HCT116 (cell line): ENCODE results near the gene FBXO15. TPM values are rescaled to one million over a fixed set of nuclear protein-coding genes. Genes with fewer than 3 reads are reported as not detected.

Source experiments
- ATAC-seq: fragments of 200-7000 bp; cut with Tn5 transposase; 2 replicates; pipeline ENCODE4 v1.9.1; 2020; ENCODE audit warnings: mild to moderate bottlenecking, moderate library complexity
- BruUV-seq: library from RNA; stranded (reverse); fragments of 400-500 nt; replicated peaks from 2 replicates; lab custom pipeline; 2021; lab: Mats Ljungman, UMichigan
- CTCF ChIA-PET: fragments of 300-600 bp; sonication (Branson Sonifier 250); formaldehyde crosslinking; loops from one replicate; lab custom pipeline; 2021; ENCODE audit warnings: antibody characterized with exemption; lab: Charles Lee
- POLR2A ChIA-PET: fragments of 300-600, 350-600 bp; sonication (Branson Sonifier 250); formaldehyde crosslinking; loops from one replicate; lab custom pipeline; 2021; ENCODE audit warnings: antibody characterized with exemption; lab: Charles Lee
- RAD21 ChIA-PET, 2 experiments: fragments of 300-600 bp; sonication (Branson Sonifier 250); formaldehyde crosslinking; loops; one replicate each; lab custom pipeline; 2023; ENCODE audit warnings: low total read pairs in 2 of 2; ENCODE audit not compliant: uncharacterized antibody in 2 of 2, unreplicated experiment in 2 of 2, low non-redundant PET in 1 of 2; lab: Charles Lee
- DNase-seq: peaks from one replicate; pipeline ENCODE4 v3.0.0-alpha.2; 2010; ENCODE audit warnings: low read depth, low spot score
- H2AFZ ChIP-seq: fragments of 200-600 bp; shearing (Covaris generic), sonication (generic); 2 replicates; pipeline ENCODE4 v1.6.1; 2017; ENCODE audit warnings: low read depth, mixed run types, mixed read lengths, antibody characterized with exemption, low read length; ENCODE audit not compliant: poor library complexity, severe bottlenecking
- H3K27ac ChIP-seq: 2 replicates; pipeline ENCODE4 v1.5.1; 2012; ENCODE audit warnings: low read depth, low read length
- H3K27me3 ChIP-seq: fragments of 200-600 bp; sonication (generic); 2 replicates; pipeline ENCODE4 v1.6.1; 2016; ENCODE audit warnings: mixed run types, low read length, mixed read lengths; ENCODE audit not compliant: insufficient read depth
- H3K36me3 ChIP-seq, 2 experiments: fragments of 200-500 bp in 1 of 2; fragments of 200-600 bp in 1 of 2; sonication (Bioruptor generic) in 1 of 2; sonication (generic) in 1 of 2; 2 replicates each; pipeline versions ENCODE4 v1.5.1 to v1.6.1; 2014 to 2016; ENCODE audit warnings: low read length in 2 of 2, inconsistent platforms in 1 of 2, mixed read lengths in 1 of 2, mixed run types in 1 of 2; ENCODE audit not compliant: insufficient read depth in 2 of 2, control insufficient read depth in 1 of 2
- H3K4me1 ChIP-seq, 2 experiments: fragments of 200-600 bp in 1 of 2; sonication (generic) in 1 of 2; 2 replicates each; pipeline versions ENCODE4 v1.5.1 to v1.6.1; 2012 to 2017; ENCODE audit warnings: low read length in 2 of 2, inconsistent platforms in 1 of 2, mild to moderate bottlenecking in 1 of 2, mixed read lengths in 1 of 2, mixed run types in 1 of 2, moderate library complexity in 1 of 2; ENCODE audit not compliant: insufficient read depth in 2 of 2, control insufficient read depth in 1 of 2
- H3K4me2 ChIP-seq: fragments of 200-600 bp; sonication (generic); 2 replicates; pipeline ENCODE4 v1.6.1; 2017; ENCODE audit warnings: mixed run types, low read length, mixed read lengths
- H3K4me3 ChIP-seq, 2 experiments: fragments of 200-600 bp in 1 of 2; sonication (generic) in 1 of 2; replicated peaks in 1 of 2; 2 replicates each; pipeline ENCODE4 v1.5.1; 2011 to 2016; ENCODE audit warnings: low read length in 2 of 2, control low read depth in 1 of 2, low read depth in 1 of 2, mild to moderate bottlenecking in 1 of 2, mixed read lengths in 1 of 2, mixed run types in 1 of 2
- H3K79me2 ChIP-seq: fragments of 200-600 bp; sonication (generic); 2 replicates; pipeline ENCODE4 v1.6.1; 2017; ENCODE audit warnings: mild to moderate bottlenecking, mixed run types, low read length, moderate library complexity, mixed read lengths; ENCODE audit not compliant: insufficient read depth
- H3K9ac ChIP-seq: fragments of 200-600 bp; sonication (generic); 2 replicates; pipeline ENCODE4 v1.6.1; 2016; ENCODE audit warnings: low read length, mixed read lengths
- H3K9me2 ChIP-seq: fragments of 200-600 bp; sonication (generic), shearing (Covaris generic); 2 replicates; pipeline ENCODE4 v1.6.1; 2017; ENCODE audit warnings: mixed run types, mild to moderate bottlenecking, moderate library complexity; ENCODE audit not compliant: insufficient read depth
- H3K9me3 ChIP-seq, 2 experiments: fragments of 200-500 bp in 1 of 2; fragments of 200-600 bp in 1 of 2; sonication (Bioruptor generic) in 1 of 2; sonication (generic) in 1 of 2; 2 replicates each; pipeline ENCODE4 v1.6.1; 2014 to 2017; ENCODE audit warnings: low read length in 2 of 2, mixed read lengths in 2 of 2, inconsistent platforms in 1 of 2, low read depth in 1 of 2, mild to moderate bottlenecking in 1 of 2, mixed run types in 1 of 2, moderate library complexity in 1 of 2; ENCODE audit not compliant: control insufficient read depth in 1 of 2, insufficient read depth in 1 of 2
- H4K20me1 ChIP-seq: fragments of 200-600 bp; sonication (generic), shearing (Covaris generic); 2 replicates; pipeline ENCODE4 v1.6.1; 2017; ENCODE audit warnings: mixed run types, mild to moderate bottlenecking, moderate library complexity; ENCODE audit not compliant: insufficient read depth
- CTCF ChIP-seq, 3 experiments: fragments of 200-600 bp in 1 of 3; sonication (generic) in 1 of 3; IDR thresholded peaks in 2 of 3; conservative IDR thresholded peaks in 1 of 3; 2 replicates each; pipeline ENCODE4 v1.5.1; 2012 to 2017; ENCODE audit warnings: low read depth in 2 of 3, low read length in 2 of 3, antibody characterized with exemption in 1 of 3, borderline replicate concordance in 1 of 3, control low read depth in 1 of 3, mild to moderate bottlenecking in 1 of 3, mixed read lengths in 1 of 3, mixed run types in 1 of 3, moderate library complexity in 1 of 3; ENCODE audit not compliant: insufficient read depth in 1 of 3
- EGR1 ChIP-seq: IDR thresholded peaks from 2 replicates; pipeline ENCODE4 v1.6.1; 2012; ENCODE audit warnings: low read depth
- JUND ChIP-seq: IDR thresholded peaks from 2 replicates; pipeline ENCODE4 v1.6.1; 2012
- MAX ChIP-seq: IDR thresholded peaks from 2 replicates; pipeline ENCODE4 v1.6.1; 2012
- YY1 ChIP-seq: IDR thresholded peaks from 2 replicates; pipeline ENCODE4 v1.6.1; 2011; ENCODE audit warnings: low read length, low read depth, moderate library complexity, mild to moderate bottlenecking; ENCODE audit not compliant: insufficient replicate concordance; ENCODE audit errors: extremely low read depth
- intact Hi-C: fragments of 100-400 bp; cut with micrococcal nuclease; formaldehyde crosslinking; loops from 2 replicates; pipeline ENCODE4 v1.10.0; 2022
- total RNA-seq: library from RNA; stranded (reverse); gene quantifications from one replicate; pipeline ENCODE4 v1.2.1, GENCODE V29; 2021; ENCODE audit not compliant: unreplicated experiment

The FBXO15 gene
- total RNA-seq, 1 experiment from 2014 or later: 1.1 TPM

- no peak overlapping the region for H3K27ac ChIP-seq
- no peaks in the 10 kb centered on the region for H3K9me3 ChIP-seq
- no peaks in the 10 kb centered on the region for H3K9me2 ChIP-seq
- RAD21 ChIA-PET: no interaction called here
- no TSS peak for BruUV-seq
- no peak overlapping the region for H3K9ac ChIP-seq
- POLR2A ChIA-PET: no interaction called here
- H3K27me3 ChIP-seq: no peaks in the 10 kb centered on the region
- intact Hi-C loops: no loop called here
- DNase-seq (no peak), ATAC-seq (no peak)
- TF ChIP-seq YY1 (no peak), MAX (no peak), JUND (no peak), EGR1 (no peak)
- H4K20me1 ChIP-seq: peaks cover 5% of the 10 kb centered on the region; the same call in 1 of the 2 replicates
- no peak overlapping the region for H3K4me3 ChIP-seq
- H3K4me1 ChIP-seq: peaks cover 4 to 9% of the 10 kb centered on the region in 2 experiments; a peak in 3 of 4 replicates
- H3K4me2 ChIP-seq: no peak overlapping the region
- no peak overlapping the region for H2AFZ ChIP-seq
- H3K36me3 ChIP-seq: peaks cover 19 to 25% of the 10 kb centered on the region in 2 experiments; a peak in 3 of 4 replicates
- CTCF ChIA-PET: no interaction called here
- peaks cover 86% of the 10 kb centered on the region for H3K79me2 ChIP-seq
Measured at GRCh38 chr18:74153377-74153776, 5.7 kb upstream of the FBXO15 start.

- H3K27me3 ChIP-seq: no peaks in the 10 kb centered on the region
- no peak overlapping the region for H3K4me3 ChIP-seq
- H3K79me2 ChIP-seq: peaks cover 87% of the 10 kb centered on the region
- no peak for ATAC-seq
- intact Hi-C loops: no loop called here
- ChIA-PET POLR2A (no interaction called here), CTCF (no interaction called here), RAD21 (no interaction called here)
- no TSS peak for BruUV-seq
- H3K4me2 ChIP-seq: no peak overlapping the region
- H3K9me2 ChIP-seq: no peaks in the 10 kb centered on the region
- peaks cover 5% of the 10 kb centered on the region; the same call in 1 of the 2 replicates for H4K20me1 ChIP-seq
- H3K9ac ChIP-seq: no peak overlapping the region
- peaks cover 15 to 23% of the 10 kb centered on the region in 2 experiments; a peak in 3 of 4 replicates for H3K36me3 ChIP-seq
- no peak for TF ChIP-seq MAX
- peak in 2 of 3 experiments; percentile 25 to 39; a peak in 3 of 6 replicates for TF ChIP-seq CTCF (IDR thresholded peaks at IDR 0.05 in 2 of 3, conservative IDR thresholded peaks at IDR 0.05 in 1 of 3; ENCODE audit: borderline replicate concordance in 1 of 3, insufficient read depth in 1 of 3, low read depth in 2 of 3, low read length in 2 of 3)
- H2AFZ ChIP-seq: no peak overlapping the region
- no peak for DNase-seq
- no peak overlapping the region for H3K27ac ChIP-seq
- no peaks in the 10 kb centered on the region for H3K9me3 ChIP-seq
- H3K4me1 ChIP-seq: peaks cover 4 to 12% of the 10 kb centered on the region in 2 experiments; a peak in 3 of 4 replicates
Measured at GRCh38 chr18:74152857-74153256, 5.2 kb upstream of the FBXO15 start.
